ENCODE data around the gene SP9. TPM values are rescaled to one million over a fixed set of nuclear protein-coding genes. Genes with fewer than 3 reads are reported as not detected.
"Not testable (repeated sequence)": the region's sequence is repeated elsewhere in the genome, so short reads cannot be mapped to it uniquely, and the experiment has no call there.

SP9 gene
- total RNA-seq, 2 experiments from 2014 or later: not detected

DNA sequence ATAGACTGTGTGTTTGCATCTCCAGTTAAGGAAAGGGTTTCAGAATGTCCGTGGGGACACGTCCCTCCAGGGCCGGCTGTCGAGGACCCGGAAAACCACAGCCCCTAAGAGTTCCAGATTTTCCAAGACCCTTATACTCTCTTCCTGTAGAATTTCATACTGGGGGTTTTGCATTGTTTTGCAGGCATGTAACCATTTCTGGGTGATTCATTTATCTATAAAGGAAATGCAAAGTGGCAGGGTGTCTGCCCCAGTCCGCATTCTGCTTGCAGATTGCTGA lies 8.5 kb downstream of the SP9 start:
- peaks cover 5% of the 10 kb centered on the region for H3K36me3 Mint-ChIP-seq (ENCODE audit: low read depth)
- H3K9me3 Mint-ChIP-seq: no peaks in the 10 kb centered on the region
- DNase-seq: no peak
- CTCF ChIA-PET: interaction anchor here (1.0 to 5.7 kb wide), 4 partner anchors 9 to 1750 kb away, joined by 3 to 42 read pairs (median 4); partner anchors contain the start of gene HOXD13
- no peak overlapping the region for H3K27ac Mint-ChIP-seq
- POLR2A ChIA-PET: no interaction called here
- peak overlapping the region; percentile 41 for H3K4me3 Mint-ChIP-seq
- H3K27me3 Mint-ChIP-seq: peaks cover 60% of the 10 kb centered on the region
- peaks cover 36% of the 10 kb centered on the region for H3K4me1 Mint-ChIP-seq

DNA sequence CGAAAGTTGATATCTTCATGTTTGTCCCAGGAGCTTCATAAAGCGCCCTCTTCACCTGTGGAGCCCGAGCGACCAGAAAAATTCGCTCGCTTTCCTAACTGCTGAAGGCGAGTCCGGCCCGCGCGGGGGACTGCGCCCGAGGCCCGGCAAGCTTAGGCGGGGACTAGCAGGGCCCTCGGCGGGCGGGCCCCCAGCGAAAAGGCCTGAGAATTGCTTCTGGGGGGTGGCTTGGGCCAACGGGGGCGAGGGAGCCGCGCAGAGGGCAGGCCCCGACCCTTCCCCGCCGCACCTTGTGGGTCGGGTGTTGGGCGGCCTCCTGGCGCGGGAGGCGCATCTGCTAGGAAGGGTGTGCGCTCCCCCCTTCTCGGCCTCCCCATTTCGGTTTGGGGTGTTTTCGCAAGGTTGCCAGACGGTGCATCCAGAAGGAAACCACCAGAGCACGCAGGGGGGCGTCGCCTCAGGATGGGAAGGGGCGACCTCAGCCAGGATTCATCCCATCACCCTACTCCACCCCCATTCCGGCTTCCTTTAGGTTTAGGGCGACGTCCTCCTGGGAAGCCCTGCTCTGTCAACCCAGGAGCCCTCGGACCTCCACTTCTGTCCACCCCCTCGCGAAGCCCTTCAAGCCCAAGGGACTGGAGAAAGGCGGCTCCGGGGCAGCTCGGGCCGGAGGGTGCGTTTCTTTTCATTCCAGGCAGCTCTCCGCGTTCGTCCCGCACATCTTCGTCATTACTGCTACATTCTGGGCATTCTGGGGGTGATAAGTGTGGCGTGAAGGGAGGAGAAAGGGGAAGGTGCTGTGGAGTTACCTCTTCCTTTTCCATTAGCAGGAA lies 9.1 kb downstream of the SP9 start:
- Mint-ChIP-seq H3K4me1 (peaks cover 36% of the 10 kb centered on the region), H3K27ac (no peak overlapping the region), H3K36me3 (ENCODE audit: low read depth) (peaks cover 11% of the 10 kb centered on the region), H3K4me3 (peak overlapping the region; percentile 41), H3K9me3 (no peaks in the 10 kb centered on the region), H3K27me3 (peaks cover 55% of the 10 kb centered on the region)
- DNase-seq: no peak
- ChIA-PET POLR2A (no interaction called here), CTCF (interaction anchor here (1.0 to 5.7 kb wide), 4 partner anchors 19 to 1749 kb away, joined by 3 to 42 read pairs (median 4); partner anchors contain the start of gene HOXD13)

DNA sequence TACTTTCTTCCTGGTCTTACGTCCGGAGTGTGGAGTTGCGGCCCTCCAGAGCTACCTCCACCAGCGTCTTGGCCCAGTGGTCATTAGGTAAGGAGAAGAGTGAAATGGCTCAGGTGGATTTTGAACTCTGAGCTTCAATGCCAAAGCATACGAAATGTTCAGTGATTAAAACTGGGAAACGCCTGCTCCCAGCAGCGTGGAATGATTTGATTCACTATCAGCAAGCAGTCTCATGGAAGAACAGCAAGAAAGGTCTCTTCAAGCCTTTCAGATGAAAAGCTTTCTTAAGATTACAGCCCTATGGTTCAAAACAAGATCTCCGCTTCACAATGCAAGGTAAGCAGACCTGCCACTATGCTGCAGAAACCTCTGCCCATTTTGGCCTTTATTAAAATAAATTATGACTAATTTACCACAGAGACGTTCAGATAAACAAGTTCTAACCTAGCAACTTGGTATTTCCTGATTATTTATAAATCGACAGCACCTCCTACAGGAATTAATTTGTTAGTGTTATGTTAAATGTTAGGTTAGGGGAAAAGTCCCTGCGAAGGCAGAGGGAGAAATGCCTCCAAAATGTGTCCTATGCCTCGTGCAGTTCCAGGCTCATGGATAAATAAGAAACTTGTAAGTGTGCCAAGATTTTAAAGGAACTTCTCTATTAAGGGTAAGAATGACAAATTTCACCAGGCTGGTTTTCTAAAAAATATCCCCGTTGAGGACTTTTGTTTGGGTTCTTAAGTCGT lies 10.1 kb downstream of the SP9 start:
- Mint-ChIP-seq H3K27ac (no peak overlapping the region), H3K36me3 (ENCODE audit: low read depth) (peaks cover 13% of the 10 kb centered on the region), H3K4me3 (no peak overlapping the region), H3K27me3 (peaks cover 45% of the 10 kb centered on the region), H3K4me1 (peaks cover 33% of the 10 kb centered on the region), H3K9me3 (no peaks in the 10 kb centered on the region)
- CTCF ChIA-PET: interaction anchor here (0.5 to 5.7 kb wide), 5 partner anchors 15 to 1581 kb away, joined by 3 to 42 read pairs (median 3); no protein-coding TSS in a partner anchor
- no peak for DNase-seq
- POLR2A ChIA-PET: no interaction called here

DNA sequence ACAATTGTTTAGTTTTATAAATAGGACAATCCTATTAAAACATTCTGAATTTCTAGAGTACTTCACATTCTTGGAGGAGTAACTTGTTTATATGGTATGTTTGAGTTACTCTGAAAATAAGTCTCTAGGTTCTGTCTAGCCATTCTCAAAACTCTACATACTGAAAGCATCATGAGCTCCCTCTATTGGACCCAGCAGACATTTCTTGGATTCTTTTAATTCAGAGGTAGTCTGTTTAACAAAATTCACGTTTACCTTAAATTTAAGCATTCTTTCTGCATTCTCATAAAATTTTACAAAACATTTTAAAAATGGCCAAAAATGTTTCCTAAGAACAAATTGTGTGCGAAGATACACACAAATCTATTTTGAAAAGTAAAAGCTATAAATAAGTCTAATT lies 15.3 kb downstream of the SP9 start:
- Mint-ChIP-seq H3K4me3 (no peak overlapping the region), H3K27ac (no peak overlapping the region), H3K4me1 (peaks cover 1% of the 10 kb centered on the region), H3K9me3 (no peaks in the 10 kb centered on the region), H3K36me3 (ENCODE audit: low read depth) (peaks cover 11% of the 10 kb centered on the region), H3K27me3 (peaks cover 7% of the 10 kb centered on the region)
- DNase-seq: no peak
- ChIA-PET POLR2A (interaction anchor here (0.7 kb wide), 2 partner anchors 45 to 1291 kb away, joined by 5 to 7 read pairs; partner anchors contain the start of gene SCRN3), CTCF (interaction anchor here (0.6 to 2.1 kb wide), 4 partner anchors 9 to 637 kb away, joined by 3 to 7 read pairs (median 3); no protein-coding TSS in a partner anchor)

DNA sequence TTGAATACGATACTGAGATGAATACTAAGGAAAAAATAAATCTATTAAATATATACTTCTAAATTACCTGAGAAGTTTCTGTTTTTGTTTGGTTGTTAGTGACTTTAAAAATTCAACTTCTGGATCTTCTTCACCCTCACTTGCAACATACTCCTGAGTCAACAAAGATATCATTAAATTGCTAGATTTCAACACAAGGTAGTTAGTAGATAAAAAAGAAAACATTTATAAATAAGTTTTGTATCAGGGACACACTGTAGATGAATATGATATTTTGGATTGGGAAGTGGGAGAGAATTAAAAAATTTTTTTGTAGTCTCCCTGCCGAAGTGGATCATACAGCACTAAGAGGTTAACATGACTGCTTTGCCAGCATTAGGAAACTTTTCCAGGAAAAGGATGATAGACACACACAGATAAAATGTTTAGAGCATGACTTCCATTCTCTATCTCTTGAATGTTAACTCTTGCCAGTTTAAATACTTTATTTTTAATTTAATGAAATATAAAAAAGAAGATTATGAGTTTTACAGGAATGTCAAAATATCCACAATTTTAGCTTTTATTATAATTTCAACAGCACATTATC lies 15.9 kb downstream of the SP9 start:
- Mint-ChIP-seq H3K27me3 (peaks cover 3% of the 10 kb centered on the region), H3K36me3 (ENCODE audit: low read depth) (peaks cover 11% of the 10 kb centered on the region), H3K27ac (no peak overlapping the region), H3K9me3 (no peaks in the 10 kb centered on the region), H3K4me1 (no peaks in the 10 kb centered on the region), H3K4me3 (no peak overlapping the region)
- ChIA-PET POLR2A (interaction anchor here (0.7 kb wide), 1 partner anchor 1292 kb away, joined by 5 read pairs; no protein-coding TSS in a partner anchor), CTCF (interaction anchor here (2.1 kb wide), 1 partner anchor 10 kb away, joined by 7 read pairs; no protein-coding TSS in a partner anchor)
- DNase-seq: no peak

DNA sequence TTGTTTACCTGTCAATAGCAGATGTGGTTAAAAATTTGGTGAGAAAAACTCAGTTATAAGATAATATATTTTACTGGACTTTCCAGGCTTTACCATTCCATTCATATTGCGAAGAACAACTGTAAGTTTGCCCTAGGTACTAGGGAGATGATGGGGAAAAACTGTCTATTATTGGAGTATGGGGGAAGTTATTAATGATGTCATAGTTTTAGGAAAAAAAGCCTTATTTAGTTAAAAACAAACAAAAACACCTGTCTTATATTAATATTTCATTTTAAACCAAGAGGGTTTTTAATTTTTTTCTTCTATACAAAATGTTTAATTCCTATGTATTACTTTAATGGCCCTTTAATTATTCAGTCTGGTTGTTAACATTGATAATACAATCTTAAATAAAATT lies 18.2 kb downstream of the SP9 start:
- H3K4me1 Mint-ChIP-seq: no peaks in the 10 kb centered on the region
- ChIA-PET POLR2A (no interaction called here), CTCF (no interaction called here)
- H3K27me3 Mint-ChIP-seq: no peaks in the 10 kb centered on the region
- no peak for DNase-seq
- H3K4me3 Mint-ChIP-seq: no peak overlapping the region
- peaks cover 11% of the 10 kb centered on the region for H3K36me3 Mint-ChIP-seq (ENCODE audit: low read depth)
- H3K9me3 Mint-ChIP-seq: no peaks in the 10 kb centered on the region
- H3K27ac Mint-ChIP-seq: no peak overlapping the region

DNA sequence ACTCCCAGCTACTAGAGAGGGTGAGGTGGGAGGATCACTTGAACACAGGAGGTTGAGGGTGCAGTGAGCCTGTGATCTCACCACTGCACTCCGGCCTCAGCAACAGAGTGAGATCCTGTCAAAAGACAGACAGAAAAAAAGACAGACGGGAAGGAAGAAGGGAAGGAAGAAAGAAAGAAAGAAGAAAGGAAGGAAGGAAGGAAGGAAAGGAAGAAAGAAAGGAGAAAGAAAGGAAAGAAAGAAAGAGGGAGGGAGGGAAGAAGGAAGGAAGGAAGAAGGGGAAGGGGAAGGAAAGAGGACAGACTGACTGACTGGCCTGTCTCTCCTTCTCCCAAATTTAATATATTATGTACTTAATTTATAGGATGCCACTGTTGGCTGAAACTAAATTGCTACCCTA lies 21.6 kb downstream of the SP9 start:
- Mint-ChIP-seq H3K4me1 (no peaks in the 10 kb centered on the region), H3K4me3 (no peak overlapping the region), H3K27ac (no peak overlapping the region), H3K36me3 (ENCODE audit: low read depth) (peaks cover 16% of the 10 kb centered on the region), H3K9me3 (no peaks in the 10 kb centered on the region), H3K27me3 (no peaks in the 10 kb centered on the region)
- no peak for DNase-seq
- POLR2A ChIA-PET: no interaction called here
- CTCF ChIA-PET: interaction anchor here (0.6 kb wide), 1 partner anchor 569 kb away, joined by 6 read pairs; no protein-coding TSS in a partner anchor

DNA sequence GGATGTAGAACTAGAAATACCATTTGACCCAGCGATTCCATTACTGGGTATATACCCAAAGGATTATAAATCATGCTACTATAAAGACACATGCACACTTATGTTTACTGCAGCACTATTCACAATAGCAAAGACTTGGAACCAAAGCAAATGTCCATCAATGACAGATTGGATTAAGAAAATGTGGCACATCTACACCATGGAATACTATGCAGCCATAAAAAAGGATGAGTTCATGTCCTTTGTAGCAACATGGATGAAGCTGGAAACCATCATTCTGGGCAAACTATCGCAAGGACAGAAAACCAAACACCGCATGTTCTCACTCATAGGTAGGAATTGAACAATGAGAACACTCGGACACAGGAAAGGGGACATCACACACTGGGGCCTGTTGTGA lies 24.9 kb downstream of the SP9 start:
- H3K4me3 Mint-ChIP-seq, CTCF ChIA-PET, POLR2A ChIA-PET, H3K9me3 Mint-ChIP-seq, DNase-seq, H3K4me1 Mint-ChIP-seq, H3K27ac Mint-ChIP-seq, H3K27me3 Mint-ChIP-seq: not testable (repeated sequence)
- H3K36me3 Mint-ChIP-seq (ENCODE audit: low read depth): peaks cover 40% of the 10 kb centered on the region

DNA sequence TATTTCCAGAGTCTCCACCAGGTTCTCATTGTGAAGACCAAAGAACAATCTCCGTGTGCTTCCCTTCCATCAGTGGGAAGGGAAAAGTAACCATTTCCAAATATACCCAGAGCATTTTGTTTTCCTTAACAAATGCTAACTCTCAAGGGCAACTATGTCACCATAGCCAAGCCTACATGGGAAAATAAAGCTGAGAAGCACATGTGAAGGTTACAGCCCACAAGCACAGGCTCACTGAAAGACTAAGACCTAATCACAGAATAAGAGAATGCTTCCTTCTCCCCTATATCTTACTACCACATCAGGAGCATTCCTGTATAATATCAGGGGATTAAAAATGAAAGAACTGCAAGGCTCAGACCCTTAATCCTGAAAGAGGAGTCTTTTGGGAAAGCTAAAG lies 28.2 kb downstream of the SP9 start:
- POLR2A ChIA-PET: no interaction called here

DNA sequence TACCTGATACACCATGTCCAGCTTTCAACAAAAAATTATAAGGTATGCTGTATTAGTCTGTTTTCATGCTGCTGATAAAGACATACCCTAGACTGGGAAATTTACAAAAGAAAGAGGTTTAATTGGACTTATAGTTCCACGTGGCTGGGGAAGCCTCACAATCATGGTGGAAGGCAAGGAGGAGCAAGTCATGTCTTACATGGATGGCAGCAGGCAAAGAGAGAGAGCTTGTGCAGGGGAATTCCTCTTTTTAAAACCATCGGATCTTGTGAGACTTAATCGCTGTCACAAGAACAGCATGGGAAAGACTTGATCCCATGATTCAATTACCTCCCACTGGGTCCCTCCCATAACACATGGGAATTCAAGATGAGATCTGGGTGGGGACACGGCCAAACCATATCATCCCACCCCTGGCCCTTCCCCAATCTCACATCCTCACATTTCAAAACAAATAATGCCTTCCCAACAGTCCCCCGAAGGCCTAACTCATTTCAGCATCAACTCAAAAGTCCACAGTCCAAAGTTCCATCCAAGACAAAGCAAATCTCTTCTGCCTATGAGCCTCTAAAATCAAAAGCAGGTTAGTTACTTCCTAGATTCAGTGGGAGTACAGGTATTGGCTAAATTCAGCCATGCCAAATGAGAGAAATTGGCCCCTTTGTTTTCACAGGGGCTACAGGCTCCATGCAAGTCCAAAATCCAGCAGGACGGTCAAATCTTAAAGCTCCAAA lies 28.9 kb downstream of the SP9 start:
- H3K27me3 Mint-ChIP-seq, POLR2A ChIA-PET, H3K4me1 Mint-ChIP-seq, DNase-seq, H3K27ac Mint-ChIP-seq, H3K4me3 Mint-ChIP-seq, CTCF ChIA-PET: not testable (repeated sequence)
- H3K36me3 Mint-ChIP-seq (ENCODE audit: low read depth): peaks cover 65% of the 10 kb centered on the region
- H3K9me3 Mint-ChIP-seq: peaks cover 23% of the 10 kb centered on the region

More for the DNA sequence above, 28.2 kb downstream of the SP9 start:
- peaks cover 23% of the 10 kb centered on the region for H3K9me3 Mint-ChIP-seq
- no peaks in the 10 kb centered on the region for H3K27me3 Mint-ChIP-seq
- CTCF ChIA-PET: no interaction called here
- no peak for DNase-seq
- H3K27ac Mint-ChIP-seq: no peak overlapping the region
- H3K4me1 Mint-ChIP-seq: no peaks in the 10 kb centered on the region
- H3K36me3 Mint-ChIP-seq (ENCODE audit: low read depth): peaks cover 63% of the 10 kb centered on the region
- no peak overlapping the region for H3K4me3 Mint-ChIP-seq

DNA sequence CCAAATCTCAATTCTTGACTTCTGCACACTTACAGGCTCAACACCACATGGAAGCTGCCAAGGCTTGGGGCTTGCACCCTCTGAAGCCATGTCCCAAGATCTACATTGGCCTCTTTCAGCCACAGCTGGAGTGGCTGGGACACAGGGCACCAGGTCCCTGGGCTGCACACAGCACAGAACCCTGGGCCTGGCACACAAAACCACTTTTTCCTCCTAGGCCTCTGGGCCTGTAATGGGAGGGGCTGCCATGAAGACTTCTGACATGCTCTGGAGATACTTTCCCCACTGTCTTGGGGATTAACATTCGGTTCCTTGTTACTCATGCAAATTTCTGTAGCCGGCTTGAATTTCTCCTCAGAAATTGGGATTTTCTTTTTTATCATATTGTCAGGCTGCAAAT lies 29.9 kb downstream of the SP9 start:
- Mint-ChIP-seq H3K9me3 (peaks cover 23% of the 10 kb centered on the region), H3K36me3 (ENCODE audit: low read depth) (peaks cover 64% of the 10 kb centered on the region), H3K27ac (no peak overlapping the region), H3K4me1 (no peaks in the 10 kb centered on the region), H3K27me3 (no peaks in the 10 kb centered on the region), H3K4me3 (no peak overlapping the region)
- DNase-seq: no peak
- CTCF ChIA-PET: no interaction called here
- POLR2A ChIA-PET: no interaction called here

DNA sequence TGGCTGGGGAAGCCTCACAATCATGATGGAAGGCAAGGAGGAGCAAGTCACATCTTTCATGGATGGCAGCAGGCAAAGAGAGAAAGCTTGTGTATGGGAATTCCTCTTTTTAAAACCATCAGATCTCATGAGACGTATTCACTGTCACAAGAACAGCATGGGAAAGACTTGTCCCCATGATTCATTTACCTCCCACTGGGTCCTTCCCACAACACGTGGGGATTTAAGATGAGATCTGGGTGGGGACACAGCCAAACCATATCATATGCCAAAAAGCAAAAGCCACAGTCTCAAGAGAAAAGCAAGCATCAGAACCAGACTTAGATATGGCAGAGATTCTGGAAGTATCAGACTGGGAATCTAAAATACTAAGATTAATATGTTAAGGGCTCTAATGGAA lies 30.8 kb downstream of the SP9 start:
- no peak for DNase-seq
- Mint-ChIP-seq H3K36me3 (ENCODE audit: low read depth) (peaks cover 61% of the 10 kb centered on the region), H3K4me1 (no peaks in the 10 kb centered on the region), H3K4me3 (no peak overlapping the region), H3K27me3 (no peaks in the 10 kb centered on the region), H3K27ac (no peak overlapping the region), H3K9me3 (peaks cover 23% of the 10 kb centered on the region)
- ChIA-PET CTCF (no interaction called here), POLR2A (no interaction called here)
